ENCODE measurements around the gene OR3A2. TPM values are rescaled to one million over a fixed set of nuclear protein-coding genes. Genes with fewer than 3 reads are reported as not detected.
"Not testable (repeated sequence)": the region's sequence is repeated elsewhere in the genome, so short reads cannot be mapped to it uniquely, and the experiment has no call there.

OR3A2 gene
- total and polyA plus RNA-seq, 2 donors from 2014 or later = 1.1 TPM; not detected in 1

DNA sequence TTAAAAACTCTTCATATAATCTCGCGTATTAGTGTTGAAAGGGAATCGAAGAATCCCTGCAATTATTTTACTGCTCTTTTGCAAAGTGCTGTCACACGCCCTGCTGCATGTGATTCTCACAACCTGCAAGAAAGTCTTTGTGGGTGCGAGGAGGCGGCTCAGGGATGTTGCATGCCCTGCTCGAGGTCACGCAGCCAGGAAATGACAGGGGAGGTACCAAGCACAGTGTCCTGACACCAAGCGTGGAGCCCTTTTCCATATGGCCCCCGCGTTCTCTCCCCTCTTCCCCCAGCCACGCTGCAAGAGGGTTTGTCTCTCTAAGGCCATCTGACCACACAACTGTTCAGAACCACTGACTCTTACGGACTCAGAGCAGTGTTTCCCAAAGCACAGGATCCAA is 125.5 kb downstream of the OR3A2 start:
- no peak for FAIRE-seq
- H3K9me3 ChIP-seq (ENCODE audit: control insufficient read depth in 2 of 3, insufficient read depth in 1 of 3, low read length in 3 of 3) = no peaks in the 10 kb centered on the region
- intact Hi-C loops (cut with DNase I) = no loop called here

DNA sequence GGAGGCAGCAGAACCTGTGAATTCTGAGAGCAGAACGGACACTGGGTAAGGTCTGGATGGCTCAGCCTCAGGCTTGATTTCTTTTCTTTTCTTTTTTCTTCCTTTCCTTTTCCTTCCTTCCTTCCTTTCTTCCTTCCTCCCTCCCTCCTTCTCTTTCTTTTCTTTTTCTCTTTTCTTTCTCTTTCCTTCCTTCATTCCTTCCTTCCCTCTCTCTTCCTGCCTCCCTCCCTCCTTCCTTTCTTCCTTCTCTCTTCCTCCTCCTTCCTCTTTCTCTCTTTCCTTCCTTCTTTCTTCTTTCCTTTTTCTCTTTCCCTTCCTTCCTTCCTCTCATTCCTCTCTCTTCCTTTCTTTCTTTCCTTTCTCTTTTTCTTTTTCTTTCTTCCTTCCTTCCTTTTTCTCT is 125.9 kb downstream of the OR3A2 start:
- DNase-seq (no peak), FAIRE-seq (no peak)
- H3K4me1 ChIP-seq (ENCODE audit: control insufficient read depth in 2 of 3, insufficient read depth in 2 of 3, low read depth in 1 of 3, low read length in 3 of 3) = no peaks in the 10 kb centered on the region

More for the DNA sequence above, 125.5 kb downstream of the OR3A2 start:
- no peaks in the 10 kb centered on the region for H3K27me3 ChIP-seq (ENCODE audit: control insufficient read depth, insufficient read depth, low read length)
- no peak overlapping the region for H3K27ac ChIP-seq (ENCODE audit: low read depth in 2 of 2, low read length in 2 of 2)
- no peaks in the 10 kb centered on the region for H3K4me1 ChIP-seq (ENCODE audit: control insufficient read depth in 2 of 3, insufficient read depth in 2 of 3, low read depth in 1 of 3, low read length in 3 of 3)
- DNase-seq = no peak
- TF ChIP-seq, protein P1, sequence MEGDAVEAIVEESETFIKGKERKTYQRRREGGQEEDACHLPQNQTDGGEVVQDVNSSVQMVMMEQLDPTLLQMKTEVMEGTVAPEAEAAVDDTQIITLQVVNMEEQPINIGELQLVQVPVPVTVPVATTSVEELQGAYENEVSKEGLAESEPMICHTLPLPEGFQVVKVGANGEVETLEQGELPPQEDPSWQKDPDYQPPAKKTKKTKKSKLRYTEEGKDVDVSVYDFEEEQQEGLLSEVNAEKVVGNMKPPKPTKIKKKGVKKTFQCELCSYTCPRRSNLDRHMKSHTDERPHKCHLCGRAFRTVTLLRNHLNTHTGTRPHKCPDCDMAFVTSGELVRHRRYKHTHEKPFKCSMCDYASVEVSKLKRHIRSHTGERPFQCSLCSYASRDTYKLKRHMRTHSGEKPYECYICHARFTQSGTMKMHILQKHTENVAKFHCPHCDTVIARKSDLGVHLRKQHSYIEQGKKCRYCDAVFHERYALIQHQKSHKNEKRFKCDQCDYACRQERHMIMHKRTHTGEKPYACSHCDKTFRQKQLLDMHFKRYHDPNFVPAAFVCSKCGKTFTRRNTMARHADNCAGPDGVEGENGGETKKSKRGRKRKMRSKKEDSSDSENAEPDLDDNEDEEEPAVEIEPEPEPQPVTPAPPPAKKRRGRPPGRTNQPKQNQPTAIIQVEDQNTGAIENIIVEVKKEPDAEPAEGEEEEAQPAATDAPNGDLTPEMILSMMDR (IDR thresholded peaks at IDR 0.05; ENCODE audit: borderline replicate concordance, extremely low read depth, insufficient read depth) = no peak
- no peak overlapping the region for H3K4me3 ChIP-seq (ENCODE audit: low read length in 3 of 3)
- H3K36me3 ChIP-seq (ENCODE audit: control insufficient read depth in 2 of 3, insufficient read depth in 3 of 3, low read length in 3 of 3) = no peaks in the 10 kb centered on the region
- H3K9ac ChIP-seq (ENCODE audit: low read length in 3 of 3) = no peak overlapping the region

DNA sequence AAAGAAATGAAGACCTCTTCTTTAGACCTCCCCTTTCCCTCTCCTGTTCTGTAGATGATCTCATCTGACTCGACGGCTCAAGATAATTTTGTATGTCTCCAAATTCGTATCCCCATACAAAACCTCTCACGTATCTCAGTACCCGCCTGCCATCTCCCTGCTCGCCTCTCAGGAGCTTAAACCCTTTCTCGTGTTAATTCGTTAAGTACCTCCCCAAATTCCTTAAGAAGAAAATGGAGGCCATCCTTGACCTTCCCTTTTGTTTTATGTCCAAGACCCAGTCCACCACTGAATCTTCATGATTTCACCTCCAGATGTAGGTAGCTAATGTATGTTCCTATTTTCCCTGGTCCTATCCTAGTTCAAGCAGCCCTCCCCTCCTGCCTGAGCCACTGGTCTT is 129.5 kb downstream of the OR3A2 start:
- Histone ChIP-seq H3K4me3 (ENCODE audit: low read length in 3 of 3) (no peak overlapping the region), H3K27me3 (ENCODE audit: control insufficient read depth, insufficient read depth, low read length) (no peaks in the 10 kb centered on the region), H3K9me3 (ENCODE audit: control insufficient read depth in 2 of 3, insufficient read depth in 1 of 3, low read length in 3 of 3) (no peaks in the 10 kb centered on the region), H3K27ac (ENCODE audit: low read depth in 2 of 2, low read length in 2 of 2) (no peak overlapping the region), H3K4me1 (ENCODE audit: control insufficient read depth in 2 of 3, insufficient read depth in 2 of 3, low read depth in 1 of 3, low read length in 3 of 3) (no peaks in the 10 kb centered on the region), H3K36me3 (ENCODE audit: control insufficient read depth in 2 of 3, insufficient read depth in 3 of 3, low read length in 3 of 3) (no peaks in the 10 kb centered on the region), H3K9ac (ENCODE audit: low read length in 3 of 3) (no peak overlapping the region)
- TF ChIP-seq, protein P1 (IDR thresholded peaks at IDR 0.05; ENCODE audit: borderline replicate concordance, extremely low read depth, insufficient read depth) = no peak
- DNase-seq (no peak), FAIRE-seq (no peak)
- intact Hi-C loops (cut with DNase I) = no loop called here

More for the DNA sequence above, 125.9 kb downstream of the OR3A2 start:
- H3K36me3 ChIP-seq (ENCODE audit: control insufficient read depth in 2 of 3, insufficient read depth in 3 of 3, low read length in 3 of 3) = no peaks in the 10 kb centered on the region
- intact Hi-C loops (cut with DNase I) = no loop called here
- no peaks in the 10 kb centered on the region for H3K9me3 ChIP-seq (ENCODE audit: control insufficient read depth in 2 of 3, insufficient read depth in 1 of 3, low read length in 3 of 3)
- no peak overlapping the region for H3K9ac ChIP-seq (ENCODE audit: low read length in 3 of 3)
- H3K27ac ChIP-seq (ENCODE audit: low read depth in 2 of 2, low read length in 2 of 2) = no peak overlapping the region
- H3K4me3 ChIP-seq (ENCODE audit: low read length in 3 of 3) = no peak overlapping the region
- TF ChIP-seq, protein P1 (IDR thresholded peaks at IDR 0.05; ENCODE audit: borderline replicate concordance, extremely low read depth, insufficient read depth) = no peak
- no peaks in the 10 kb centered on the region for H3K27me3 ChIP-seq (ENCODE audit: control insufficient read depth, insufficient read depth, low read length)

DNA sequence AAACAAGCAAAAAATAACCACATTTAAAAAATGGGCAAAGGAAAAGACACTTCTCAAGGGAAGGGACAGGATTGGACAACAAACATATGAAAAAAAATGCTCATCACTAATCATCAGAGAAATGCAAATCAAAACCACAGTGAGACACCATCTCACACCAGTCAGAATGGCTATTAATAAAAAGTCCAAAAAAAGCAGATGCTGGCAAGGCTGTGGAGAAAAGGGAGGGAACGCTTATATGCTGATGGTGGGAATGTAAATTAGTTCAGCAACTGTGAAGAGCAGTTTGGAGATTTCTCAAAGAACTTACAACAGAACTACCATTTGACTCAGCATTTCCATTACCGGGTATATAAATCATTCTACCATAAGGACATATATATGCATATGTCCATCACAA is 137.1 kb downstream of the OR3A2 start:
- H3K9ac ChIP-seq (ENCODE audit: low read length in 3 of 3); DNase-seq; FAIRE-seq; H3K27ac ChIP-seq (ENCODE audit: low read depth in 2 of 2, low read length in 2 of 2); H3K27me3 ChIP-seq (ENCODE audit: control insufficient read depth, insufficient read depth, low read length); H3K36me3 ChIP-seq (ENCODE audit: control insufficient read depth in 2 of 3, insufficient read depth in 3 of 3, low read length in 3 of 3); intact Hi-C loops (cut with DNase I); H3K4me1 ChIP-seq (ENCODE audit: control insufficient read depth in 2 of 3, insufficient read depth in 2 of 3, low read depth in 1 of 3, low read length in 3 of 3); H3K9me3 ChIP-seq (ENCODE audit: control insufficient read depth in 2 of 3, insufficient read depth in 1 of 3, low read length in 3 of 3); H3K4me3 ChIP-seq (ENCODE audit: low read length in 3 of 3): not testable (repeated sequence)

DNA sequence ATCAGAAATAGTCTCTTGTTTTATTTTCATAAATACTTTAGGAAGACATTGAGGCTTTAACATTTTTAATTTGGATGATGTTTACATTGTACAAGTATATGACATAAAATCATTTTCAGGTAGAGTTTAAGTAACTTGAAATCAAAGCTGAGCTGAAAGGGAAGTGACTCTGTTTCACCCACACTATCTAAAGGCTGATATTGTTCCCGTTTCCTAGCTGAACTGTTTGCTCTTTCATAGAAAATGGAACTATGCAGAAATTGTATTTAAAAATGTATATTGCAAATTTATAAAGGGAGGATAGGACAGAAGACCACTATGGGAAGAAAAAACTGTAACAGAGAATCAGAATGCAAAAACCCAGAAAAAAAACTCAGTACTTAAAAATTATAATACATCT is 141.3 kb downstream of the OR3A2 start:
- intact Hi-C loops (cut with DNase I); H3K9ac ChIP-seq (ENCODE audit: low read length in 3 of 3); H3K4me1 ChIP-seq (ENCODE audit: control insufficient read depth in 2 of 3, insufficient read depth in 2 of 3, low read depth in 1 of 3, low read length in 3 of 3); H3K27me3 ChIP-seq (ENCODE audit: control insufficient read depth, insufficient read depth, low read length); H3K36me3 ChIP-seq (ENCODE audit: control insufficient read depth in 2 of 3, insufficient read depth in 3 of 3, low read length in 3 of 3); H3K27ac ChIP-seq (ENCODE audit: low read depth in 2 of 2, low read length in 2 of 2); DNase-seq; H3K9me3 ChIP-seq (ENCODE audit: control insufficient read depth in 2 of 3, insufficient read depth in 1 of 3, low read length in 3 of 3); H3K4me3 ChIP-seq (ENCODE audit: low read length in 3 of 3): not testable (repeated sequence)
- peak; percentile 39 for FAIRE-seq

DNA sequence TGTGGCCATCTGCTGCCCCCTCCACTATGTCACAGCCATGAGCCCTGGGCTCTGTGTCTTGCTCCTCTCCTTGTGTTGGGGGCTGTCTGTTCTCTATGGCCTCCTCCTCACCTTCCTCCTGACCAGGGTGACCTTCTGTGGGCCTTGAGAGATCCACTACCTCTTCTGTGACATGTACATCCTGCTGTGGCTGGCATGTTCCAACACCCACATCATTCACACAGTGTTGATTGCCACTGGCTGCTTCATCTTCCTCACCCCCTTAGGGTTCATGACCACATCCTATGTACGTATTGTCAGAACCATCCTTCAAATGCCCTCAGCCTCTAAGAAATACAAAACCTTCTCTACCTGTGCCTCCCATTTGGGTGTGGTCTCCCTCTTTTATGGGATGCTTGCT is 145.1 kb downstream of the OR3A2 start:
- H3K4me3 ChIP-seq (ENCODE audit: low read length in 3 of 3); H3K9ac ChIP-seq (ENCODE audit: low read length in 3 of 3); H3K9me3 ChIP-seq (ENCODE audit: control insufficient read depth in 2 of 3, insufficient read depth in 1 of 3, low read length in 3 of 3); DNase-seq; H3K27me3 ChIP-seq (ENCODE audit: control insufficient read depth, insufficient read depth, low read length); H3K36me3 ChIP-seq (ENCODE audit: control insufficient read depth in 2 of 3, insufficient read depth in 3 of 3, low read length in 3 of 3); H3K4me1 ChIP-seq (ENCODE audit: control insufficient read depth in 2 of 3, insufficient read depth in 2 of 3, low read depth in 1 of 3, low read length in 3 of 3); intact Hi-C loops (cut with DNase I); H3K27ac ChIP-seq (ENCODE audit: low read depth in 2 of 2, low read length in 2 of 2); FAIRE-seq: not testable (repeated sequence)

All from kidney (tissue), 14 donors.